ENCODE measurements around the gene FFAR2. TPM values are rescaled to one million over a fixed set of nuclear protein-coding genes. Genes with fewer than 3 reads are reported as not detected.

FFAR2 gene
- polyA plus RNA-seq, 2 of the 4 experiments (the other 2 are of a cell fraction): 0.30 TPM; not detected in 1

GRCh38 chr19:35488677-35489076, 40.6 kb downstream of the FFAR2 start:
- ChIA-PET POLR2A (no interaction called here), CTCF (interaction anchor here (0.8 to 10.4 kb wide), 7 partner anchors 7 to 136 kb away, joined by 3 to 256 read pairs (median 23); partner anchors contain the start of genes FFAR1 and FFAR3)
- ATAC-seq (no peak), DNase-seq (ENCODE audit: low read depth in 1 of 2, low spot score in 1 of 2) (no peak), FAIRE-seq (no peak)
- H3K4me3 ChIP-seq: no peak overlapping the region
- TF ChIP-seq USF2 (IDR thresholded peaks at IDR 0.05): peak; percentile 59
- no peak for TF ChIP-seq CBX2 (IDR thresholded peaks at IDR 0.05; ENCODE audit: borderline replicate concordance, low read depth)
- no peak overlapping the region for H3K27ac ChIP-seq
- no peaks in the 10 kb centered on the region for H3K4me1 ChIP-seq
- no peak overlapping the region for H3K4me2 ChIP-seq
- 50% methylated on average over 16 of the region's 16 CpGs for WGBS (ENCODE audit: missing lambda C conversion rate)
- no peaks in the 10 kb centered on the region for H3K9me3 ChIP-seq

- no peak for ATAC-seq
- Histone ChIP-seq H3K4me3 (no peak within 1 kb of the TSS), H3K27ac (no peak within 1 kb of the TSS), H3K4me1 (no peaks in the 10 kb centered on the region; the same call in 2 of the 3 replicates), H3K4me2 (no peak within 1 kb of the TSS), H3K9me3 (no peaks in the 10 kb centered on the region)
- TF ChIP-seq CEBPB (IDR thresholded peaks at IDR 0.05) (no peak), PHF8 (IDR thresholded peaks at IDR 0.05; ENCODE audit: borderline replicate concordance, low read depth) (no peak), E2F6 (IDR thresholded peaks at IDR 0.05; ENCODE audit: borderline replicate concordance, low read depth) (no peak), CHD4 (IDR thresholded peaks at IDR 0.05; ENCODE audit: borderline replicate concordance) (no peak)
- no peak for DNase-seq (ENCODE audit: low read depth in 1 of 2, low spot score in 1 of 2)
- CTCF ChIA-PET: interaction anchor here (0.6 to 10.4 kb wide), 10 partner anchors 12 to 426 kb away, joined by 3 to 256 read pairs (median 6); partner anchors contain the start of genes FFAR1 and FFAR3
- WGBS (ENCODE audit: missing lambda C conversion rate): 24% methylated on average over 9 of the region's 9 CpGs
- no peak for FAIRE-seq
- POLR2A ChIA-PET: no interaction called here
Observed at GRCh38 chr19:35490364-35490763, 42.3 kb downstream of the FFAR2 start, which contains the start of gene KRTDAP. Gene KRTDAP (minus strand): TSS chr19:35490464. CDS start chr19:35490442, 22 bp downstream.

- Histone ChIP-seq H3K27ac (no peak overlapping the region), H3K4me3 (no peak overlapping the region), H3K4me1 (no peaks in the 10 kb centered on the region; the same call in 2 of the 3 replicates), H3K9me3 (no peaks in the 10 kb centered on the region), H3K4me2 (no peak overlapping the region)
- ChIA-PET CTCF (interaction anchor here (0.6 to 10.4 kb wide), 14 partner anchors 9 to 455 kb away, joined by 3 to 256 read pairs (median 4); partner anchors contain the start of genes FFAR1 and FFAR3), POLR2A (interaction anchor here (1.3 kb wide), 1 partner anchor 18 kb away, joined by 3 read pairs; no protein-coding TSS in a partner anchor)
- DNase-seq (ENCODE audit: low read depth in 1 of 2, low spot score in 1 of 2) (no peak), FAIRE-seq (no peak), ATAC-seq (no peak)
- TF ChIP-seq FOSB (CRISPR knock-in tag; IDR thresholded peaks at IDR 0.05) (no peak), JUN (IDR thresholded peaks at IDR 0.05) (no peak), ZFP36 (IDR thresholded peaks at IDR 0.05; ENCODE audit: borderline replicate concordance, partially characterized antibody) (no peak), FOXS1 (CRISPR knock-in tag; IDR thresholded peaks at IDR 0.05) (no peak), HOXB13 (CRISPR knock-in tag; IDR thresholded peaks at IDR 0.05; ENCODE audit: low read depth) (no peak), MAX (IDR thresholded peaks at IDR 0.05) (no peak), MAZ (IDR thresholded peaks at IDR 0.05; ENCODE audit: borderline replicate concordance, low read depth, low read length) (no peak), KDM1A (IDR thresholded peaks at IDR 0.05; ENCODE audit: low read depth) (no peak), CBX2 (IDR thresholded peaks at IDR 0.05; ENCODE audit: borderline replicate concordance, low read depth) (no peak), TFCP2L1 (CRISPR knock-in tag; IDR thresholded peaks at IDR 0.05) (no peak), EHF (CRISPR knock-in tag; IDR thresholded peaks at IDR 0.05) (no peak)
- 26% methylated on average over 9 of the region's 9 CpGs for WGBS (ENCODE audit: missing lambda C conversion rate)
Observed at GRCh38 chr19:35491836-35492360, 43.8 kb downstream of the FFAR2 start.

- DNase-seq (ENCODE audit: low read depth in 1 of 2, low spot score in 1 of 2): no peak
- H3K4me2 ChIP-seq: no peak overlapping the region
Observed at GRCh38 chr19:35493971-35494370, 45.9 kb downstream of the FFAR2 start.

More at GRCh38 chr19:35493971-35494370, 45.9 kb downstream of the FFAR2 start:
- CTCF ChIA-PET: interaction anchor here (0.9 to 10.4 kb wide), 7 partner anchors 10 to 225 kb away, joined by 3 to 256 read pairs (median 9); partner anchors contain the start of genes FFAR1, FFAR3 and USF2
- Histone ChIP-seq H3K27ac (no peak overlapping the region), H3K4me3 (no peak overlapping the region), H3K9me3 (no peaks in the 10 kb centered on the region), H3K4me1 (no peaks in the 10 kb centered on the region; the same call in 2 of the 3 replicates)
- 78% methylated on average over 9 of the region's 9 CpGs for WGBS (ENCODE audit: missing lambda C conversion rate)
- POLR2A ChIA-PET: no interaction called here
- no peak for TF ChIP-seq POLR2AphosphoS2 (conservative IDR thresholded peaks at IDR 0.05; ENCODE audit: low read length)
- no peak for TF ChIP-seq TFCP2L1 (CRISPR knock-in tag; IDR thresholded peaks at IDR 0.05)
- 0 out of 2 replicates have a peak, but pooled peaks have one; percentile 7 for TF ChIP-seq POLR2A (IDR thresholded peaks at IDR 0.05; ENCODE audit: low read length)
- no peak for ATAC-seq
- no peak for FAIRE-seq

Measured in A549 (cell line).